Mucosa of stomach (tissue), 1 donor: ENCODE measurements around the gene PRSS48.
"Not testable (repeated sequence)": the region's sequence is repeated elsewhere in the genome, so short reads cannot be mapped to it uniquely, and the experiment has no call there.

Experiments
- H3K27me3 ChIP-seq: one replicate; pipeline ENCODE4 v1.7.0; 2013; ENCODE audit warnings: mild to moderate bottlenecking, low read length; ENCODE audit not compliant: control insufficient read depth, insufficient read depth
- H3K36me3 ChIP-seq: one replicate; pipeline ENCODE4 v1.7.0; 2013; ENCODE audit warnings: low read length; ENCODE audit not compliant: control insufficient read depth, insufficient read depth
- H3K4me1 ChIP-seq: one replicate; pipeline ENCODE4 v1.7.0; 2013; ENCODE audit warnings: mild to moderate bottlenecking, low read length; ENCODE audit not compliant: control insufficient read depth, insufficient read depth
- H3K4me3 ChIP-seq: one replicate; pipeline ENCODE4 v1.7.0; 2013; ENCODE audit warnings: low read length
- H3K9ac ChIP-seq: one replicate; pipeline ENCODE4 v1.7.0; 2013; ENCODE audit warnings: mild to moderate bottlenecking, low read length, moderate library complexity
- H3K9me3 ChIP-seq: one replicate; pipeline ENCODE4 v1.7.0; 2013; ENCODE audit warnings: mild to moderate bottlenecking, low read length, moderate library complexity; ENCODE audit not compliant: control insufficient read depth
- donor health status: Pancreatic carcinoma.

Gene PRSS48

GRCh38 chr4:151246742-151247141 lies 30.2 kb upstream of the PRSS48 start:
- Histone ChIP-seq H3K4me1 (peaks cover 4% of the 10 kb centered on the region), H3K4me3 (no peak overlapping the region), H3K9ac (no peak overlapping the region), H3K9me3 (no peaks in the 10 kb centered on the region), H3K36me3 (no peaks in the 10 kb centered on the region), H3K27me3 (no peaks in the 10 kb centered on the region)

GRCh38 chr4:151247395-151247794 lies 29.6 kb upstream of the PRSS48 start:
- no peaks in the 10 kb centered on the region for H3K36me3 ChIP-seq
- no peak overlapping the region for H3K4me3 ChIP-seq
- no peaks in the 10 kb centered on the region for H3K9me3 ChIP-seq
- H3K27me3 ChIP-seq: no peaks in the 10 kb centered on the region
- H3K4me1 ChIP-seq: peaks cover 4% of the 10 kb centered on the region
- no peak overlapping the region for H3K9ac ChIP-seq

DNA sequence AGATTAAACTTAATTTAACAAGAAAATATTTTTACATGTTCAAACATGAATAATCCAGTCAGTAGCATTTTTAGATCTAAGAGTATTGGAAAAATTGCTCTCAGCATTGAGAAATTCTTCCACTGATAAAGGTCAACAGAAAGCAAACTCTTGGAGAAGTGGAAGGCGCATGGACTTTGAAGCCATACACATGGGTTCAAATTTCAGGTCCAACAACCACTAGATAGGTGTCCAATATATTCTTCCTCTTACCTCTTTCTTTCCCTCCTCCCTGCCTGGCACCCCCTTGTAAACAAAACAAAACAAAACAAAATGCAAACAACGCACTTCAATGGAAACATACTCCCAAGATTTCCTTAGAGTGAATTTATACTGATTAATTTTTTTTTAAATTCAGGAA lies 28.4 kb upstream of the PRSS48 start:
- no peaks in the 10 kb centered on the region for H3K27me3 ChIP-seq
- H3K4me1 ChIP-seq: peaks cover 4% of the 10 kb centered on the region

GRCh38 chr4:151250706-151251105 lies 26.3 kb upstream of the PRSS48 start:
- Histone ChIP-seq H3K9ac (no peak overlapping the region), H3K27me3 (no peaks in the 10 kb centered on the region), H3K4me3 (no peak overlapping the region), H3K9me3 (no peaks in the 10 kb centered on the region), H3K4me1 (peaks cover 4% of the 10 kb centered on the region), H3K36me3 (no peaks in the 10 kb centered on the region)

More for the DNA sequence above, 28.4 kb upstream of the PRSS48 start:
- Histone ChIP-seq H3K36me3 (no peaks in the 10 kb centered on the region), H3K9me3 (no peaks in the 10 kb centered on the region), H3K4me3 (no peak overlapping the region), H3K9ac (no peak overlapping the region)

DNA sequence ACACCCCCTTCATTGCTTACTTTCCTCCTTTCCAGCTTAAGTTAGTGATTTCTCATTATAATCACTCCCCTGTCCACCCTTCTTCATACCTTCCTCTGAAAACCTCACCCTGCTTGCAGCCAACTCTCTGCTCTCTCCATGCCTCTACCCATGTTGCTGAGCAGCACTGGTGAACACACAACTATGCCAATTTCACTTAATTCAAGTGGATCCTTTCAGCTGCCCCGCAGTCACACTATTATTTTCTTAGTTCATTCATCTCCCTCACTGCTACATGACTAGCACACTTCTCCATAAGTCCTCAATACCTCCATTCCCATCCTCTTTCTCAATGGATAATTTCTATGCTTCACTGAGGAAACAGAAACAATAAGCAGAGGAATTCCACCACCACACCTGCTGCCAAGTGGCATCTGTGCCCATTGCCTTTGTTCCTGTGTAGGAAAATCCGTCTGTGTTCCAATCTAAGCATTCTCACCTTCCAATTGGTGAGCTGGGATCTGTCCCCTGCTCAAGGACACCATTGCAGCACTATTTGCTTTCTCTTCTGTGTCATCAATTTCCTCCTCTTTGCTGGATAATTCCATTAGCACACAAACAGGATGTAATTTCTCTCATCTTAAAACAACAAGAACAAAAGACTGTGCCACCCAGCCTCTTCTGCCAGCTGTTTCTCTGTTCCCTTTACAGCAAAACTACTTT lies 25.2 kb upstream of the PRSS48 start:
- H3K4me3 ChIP-seq: no peak overlapping the region
- H3K27me3 ChIP-seq: no peaks in the 10 kb centered on the region
- no peaks in the 10 kb centered on the region for H3K9me3 ChIP-seq
- peaks cover 2% of the 10 kb centered on the region for H3K4me1 ChIP-seq
- no peaks in the 10 kb centered on the region for H3K36me3 ChIP-seq
- H3K9ac ChIP-seq: no peak overlapping the region

GRCh38 chr4:151255226-151255625 lies 21.7 kb upstream of the PRSS48 start:
- H3K9me3 ChIP-seq, H3K27me3 ChIP-seq, H3K36me3 ChIP-seq, H3K4me1 ChIP-seq, H3K4me3 ChIP-seq, H3K9ac ChIP-seq: not testable (repeated sequence)

- H3K9me3 ChIP-seq, H3K4me1 ChIP-seq: not testable (repeated sequence)
Measured at GRCh38 chr4:151255680-151256079, 21.3 kb upstream of the PRSS48 start.

DNA sequence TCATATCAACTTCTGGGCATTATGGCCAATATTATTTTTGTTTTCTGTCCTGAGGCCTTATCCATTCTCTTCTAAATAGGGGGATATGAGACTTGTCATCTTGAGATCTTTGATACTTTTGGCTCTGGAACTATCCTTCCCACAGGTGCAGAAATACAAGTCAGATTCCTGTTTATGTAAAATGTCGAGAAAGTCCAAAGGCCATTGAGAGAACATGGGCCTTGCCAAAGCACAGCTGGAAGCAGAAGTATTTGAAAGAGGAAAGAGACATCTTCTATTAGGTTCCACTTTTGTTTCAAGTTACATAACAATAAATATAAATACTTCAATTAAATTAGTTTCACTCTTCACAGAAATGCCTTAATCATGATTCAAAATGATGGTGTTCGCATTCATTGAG lies 20.8 kb upstream of the PRSS48 start:
- no peaks in the 10 kb centered on the region for H3K36me3 ChIP-seq
- no peaks in the 10 kb centered on the region for H3K4me1 ChIP-seq
- H3K9ac ChIP-seq: no peak overlapping the region
- no peaks in the 10 kb centered on the region for H3K9me3 ChIP-seq
- no peaks in the 10 kb centered on the region for H3K27me3 ChIP-seq
- no peak overlapping the region for H3K4me3 ChIP-seq

More at GRCh38 chr4:151255680-151256079, 21.3 kb upstream of the PRSS48 start:
- H3K27me3 ChIP-seq, H3K4me3 ChIP-seq, H3K36me3 ChIP-seq, H3K9ac ChIP-seq: not testable (repeated sequence)

DNA sequence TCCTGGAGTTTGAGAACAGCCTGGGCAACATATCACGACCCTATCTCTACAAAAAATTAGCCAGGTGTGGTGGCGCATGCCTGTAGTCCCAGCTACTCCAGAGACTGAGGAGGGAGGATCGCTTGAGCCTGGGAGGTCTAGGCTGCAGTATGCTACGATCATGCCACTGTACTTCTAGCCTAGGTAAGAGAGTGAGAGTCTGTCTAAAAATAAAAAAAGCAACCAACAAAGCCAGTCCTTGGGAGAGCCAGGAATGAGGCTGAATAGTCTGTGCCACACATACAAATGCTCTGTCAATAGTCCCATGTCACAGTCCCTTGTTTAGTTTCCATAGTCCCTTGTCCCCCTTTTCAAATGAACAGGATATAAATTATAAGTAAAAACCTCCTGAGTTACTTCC lies 19.3 kb upstream of the PRSS48 start:
- H3K27me3 ChIP-seq: no peaks in the 10 kb centered on the region
- H3K4me3 ChIP-seq: no peak overlapping the region
- no peaks in the 10 kb centered on the region for H3K36me3 ChIP-seq
- no peak overlapping the region for H3K9ac ChIP-seq
- H3K4me1 ChIP-seq: no peaks in the 10 kb centered on the region
- no peaks in the 10 kb centered on the region for H3K9me3 ChIP-seq

- no peaks in the 10 kb centered on the region for H3K27me3 ChIP-seq
- H3K36me3 ChIP-seq: no peaks in the 10 kb centered on the region
Measured at GRCh38 chr4:151259752-151260151, 17.2 kb upstream of the PRSS48 start.

DNA sequence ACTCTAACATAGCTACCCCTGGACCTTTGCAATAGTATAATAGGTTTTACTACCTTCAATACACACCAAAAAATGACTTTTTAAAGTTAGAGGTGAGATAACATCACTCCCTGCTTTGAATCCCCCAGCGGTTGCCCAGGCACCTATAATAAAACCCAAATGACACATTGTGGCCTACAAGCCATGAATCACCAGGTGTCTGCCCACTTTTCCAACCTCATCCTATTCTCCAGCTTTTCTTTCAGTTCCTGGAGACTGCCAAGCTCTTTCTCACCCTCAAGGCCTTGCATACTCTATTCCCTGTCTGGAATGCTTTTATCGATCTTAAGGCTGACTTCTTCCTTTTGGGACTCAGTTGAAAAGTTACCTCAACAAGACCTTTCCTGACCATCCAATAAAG lies 16.4 kb upstream of the PRSS48 start:
- no peaks in the 10 kb centered on the region for H3K9me3 ChIP-seq
- no peak overlapping the region for H3K4me3 ChIP-seq
- no peaks in the 10 kb centered on the region for H3K4me1 ChIP-seq
- H3K36me3 ChIP-seq: no peaks in the 10 kb centered on the region
- H3K27me3 ChIP-seq: no peaks in the 10 kb centered on the region
- H3K9ac ChIP-seq: no peak overlapping the region

More at GRCh38 chr4:151259752-151260151, 17.2 kb upstream of the PRSS48 start:
- Histone ChIP-seq H3K4me1 (no peaks in the 10 kb centered on the region), H3K9me3 (no peaks in the 10 kb centered on the region), H3K9ac (no peak overlapping the region), H3K4me3 (no peak overlapping the region)

DNA sequence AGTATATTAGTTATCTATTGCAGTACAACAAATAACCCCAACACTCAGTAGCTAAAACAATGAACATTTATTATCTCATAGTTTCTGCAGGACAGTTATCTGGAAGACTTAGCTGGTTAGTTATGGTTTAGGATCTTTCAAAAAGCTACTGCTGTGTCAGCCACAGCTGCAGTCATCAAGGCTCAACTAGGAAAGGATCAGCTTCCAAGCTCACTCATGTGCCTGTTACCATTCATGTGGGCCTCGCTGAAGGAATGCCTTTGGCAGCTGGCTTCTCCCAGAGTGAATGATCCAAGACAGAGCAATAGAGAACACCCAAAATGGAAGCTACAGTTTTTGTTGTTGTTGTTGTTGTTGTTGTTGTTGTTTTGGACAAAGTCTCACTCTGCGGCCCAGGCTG lies 13.5 kb upstream of the PRSS48 start:
- Histone ChIP-seq H3K36me3 (no peaks in the 10 kb centered on the region), H3K27me3 (no peaks in the 10 kb centered on the region), H3K9me3 (no peaks in the 10 kb centered on the region), H3K4me3 (no peak overlapping the region), H3K4me1 (peaks cover 4% of the 10 kb centered on the region), H3K9ac (no peak overlapping the region)

- Histone ChIP-seq H3K4me1 (peaks cover 4% of the 10 kb centered on the region), H3K27me3 (no peaks in the 10 kb centered on the region), H3K36me3 (no peaks in the 10 kb centered on the region), H3K4me3 (no peak overlapping the region), H3K9ac (no peak overlapping the region), H3K9me3 (no peaks in the 10 kb centered on the region)
Measured at GRCh38 chr4:151266497-151266896, 10.5 kb upstream of the PRSS48 start.
